Right hindlimb (tissue), 1 donor: Measurements from ENCODE around the gene ZNF384.
A peak's percentile ranks its signal among the peaks of the same experiment; 100 is the strongest.

Source experiments
- DNase-seq: peaks from one replicate; pipeline ENCODE4 v3.0.0-alpha.2; 2018

ZNF384 gene

GRCh38 chr12:6698352-6699046 is 9.3 kb upstream of the ZNF384 start:
- no peak for DNase-seq

GRCh38 chr12:6697584-6698351 is 8.6 kb upstream of the ZNF384 start:
- DNase-seq, result no peak

GRCh38 chr12:6696690-6697583 is 7.8 kb upstream of the ZNF384 start:
- DNase-seq, result no peak

- no peak for DNase-seq
These were observed 6.3 kb upstream of the ZNF384 start for GRCh38 chr12:6695313-6696045.

GRCh38 chr12:6694701-6695100 is 5.5 kb upstream of the ZNF384 start:
- DNase-seq, result no peak

- no peak for DNase-seq
These were observed 4.7 kb upstream of the ZNF384 start for GRCh38 chr12:6693832-6694355.

GRCh38 chr12:6692888-6693287 is 3.7 kb upstream of the ZNF384 start:
- no peak for DNase-seq

- no peak for DNase-seq
These were observed 2.3 kb upstream of the ZNF384 start for GRCh38 chr12:6691473-6691872.

GRCh38 chr12:6688543-6688998 is 604 bp downstream of the ZNF384 start:
- no peak for DNase-seq

- no peak for DNase-seq
These were observed 3.4 kb downstream of the ZNF384 start for GRCh38 chr12:6685814-6686213.

- DNase-seq, result no peak
These were observed 4.6 kb downstream of the ZNF384 start for GRCh38 chr12:6684609-6685008.

GRCh38 chr12:6676962-6677361 is 12.2 kb downstream of the ZNF384 start:
- no peak for DNase-seq

GRCh38 chr12:6672143-6672542 is 17.0 kb downstream of the ZNF384 start:
- no peak for DNase-seq

- DNase-seq, result no peak
These were observed 21.5 kb downstream of the ZNF384 start for GRCh38 chr12:6667559-6668210.

GRCh38 chr12:6666211-6666610 is 23.0 kb downstream of the ZNF384 start:
- DNase-seq, result no peak

GRCh38 chr12:6664902-6665301 is 24.3 kb downstream of the ZNF384 start:
- DNase-seq, result no peak

GRCh38 chr12:6662906-6663742 is 26.1 kb downstream of the ZNF384 start, which contains the start of gene ING4:
Gene ING4 (minus strand): TSS chr12:6663119. CDS start chr12:6663101, 18 bp downstream.
- peak; percentile 99 for DNase-seq

- DNase-seq, result no peak
These were observed 26.6 kb downstream of the ZNF384 start for GRCh38 chr12:6662602-6662905.

GRCh38 chr12:6653987-6654386 is 35.2 kb downstream of the ZNF384 start:
- DNase-seq, result no peak

- no peak for DNase-seq
These were observed 35.8 kb downstream of the ZNF384 start for GRCh38 chr12:6653342-6653741.

- no peak for DNase-seq
These were observed 36.8 kb downstream of the ZNF384 start for GRCh38 chr12:6652391-6652790.
